HEK293T (cell line): ENCODE data around the gene VAV1.
"Not testable (repeated sequence)": the region's sequence is repeated elsewhere in the genome, so short reads cannot be mapped to it uniquely, and the experiment has no call there.

Source experiments
- CTCF ChIA-PET: fragments of 350-600 bp; formaldehyde crosslinking; extraction: SDS; loops from one replicate; lab custom pipeline; 2021; ENCODE audit warnings: antibody characterized with exemption, inconsistent platforms; lab: Yijun Ruan, JAX
- POLR2A ChIA-PET: fragments of 350-600 bp; formaldehyde crosslinking; extraction: SDS; loops from one replicate; lab custom pipeline; 2020; ENCODE audit warnings: antibody characterized with exemption, inconsistent platforms; lab: Yijun Ruan, JAX
- DNase-seq: peaks from one replicate; pipeline ENCODE4 v3.0.0; 2012; ENCODE audit warnings: mixed read lengths; ENCODE audit errors: extremely low spot score
- ARNT ChIP-seq: fragments of 450-650 bp; IDR thresholded peaks from 2 replicates; pipeline ENCODE4 v1.6.1; 2017; ENCODE audit warnings: mild to moderate bottlenecking
- BHLHE40 ChIP-seq: fragments of 450-650 bp; IDR thresholded peaks from 2 replicates; pipeline ENCODE4 v1.6.1; 2016; ENCODE audit warnings: mild to moderate bottlenecking, moderate library complexity, borderline replicate concordance
- CTBP1 ChIP-seq: fragments of 450-650 bp; IDR thresholded peaks from 2 replicates; pipeline ENCODE4 v1.6.1; 2016; ENCODE audit warnings: borderline replicate concordance
- ELF4 ChIP-seq: fragments of 450-650 bp; IDR thresholded peaks from 2 replicates; pipeline ENCODE4 v1.6.1; 2017; ENCODE audit warnings: antibody characterized with exemption
- FOXA1 ChIP-seq: fragments of 450-650 bp; IDR thresholded peaks from 2 replicates; pipeline ENCODE4 v1.6.1; 2016; ENCODE audit warnings: mild to moderate bottlenecking
- FOXK2 ChIP-seq: fragments of 450-650 bp; IDR thresholded peaks from 2 replicates; pipeline ENCODE4 v1.6.1; 2016; ENCODE audit warnings: mild to moderate bottlenecking
- FOXM1 ChIP-seq: fragments of 450-650 bp; IDR thresholded peaks from 2 replicates; pipeline ENCODE4 v1.6.1; 2017; ENCODE audit warnings: mild to moderate bottlenecking, borderline replicate concordance
- HDGF ChIP-seq: fragments of 450-650 bp; IDR thresholded peaks from 2 replicates; pipeline ENCODE4 v1.6.1; 2017; ENCODE audit warnings: antibody characterized with exemption, borderline replicate concordance
- L3MBTL2 ChIP-seq: fragments of 450-650 bp; conservative IDR thresholded peaks from 2 replicates; pipeline ENCODE4 v1.6.1; 2016; ENCODE audit warnings: mild to moderate bottlenecking
- LEF1 ChIP-seq: fragments of 450-650 bp; IDR thresholded peaks from 2 replicates; pipeline ENCODE4 v1.6.1; 2017; ENCODE audit warnings: mild to moderate bottlenecking, borderline replicate concordance
- NFRKB ChIP-seq: fragments of 450-650 bp; IDR thresholded peaks from 2 replicates; pipeline ENCODE4 v1.6.1; 2016; ENCODE audit warnings: mild to moderate bottlenecking, moderate library complexity
- PKNOX1 ChIP-seq: fragments of 450-650 bp; IDR thresholded peaks from 2 replicates; pipeline ENCODE4 v1.6.1; 2016
- SP1 ChIP-seq: fragments of 450-650 bp; IDR thresholded peaks from 2 replicates; pipeline ENCODE4 v1.6.1; 2017
- SUZ12 ChIP-seq: fragments of 450-650 bp; IDR thresholded peaks from 2 replicates; pipeline ENCODE4 v1.6.1; 2016; ENCODE audit warnings: mild to moderate bottlenecking
- TARDBP ChIP-seq: fragments of 450-650 bp; IDR thresholded peaks from 2 replicates; pipeline ENCODE4 v1.6.1; 2016
- ZNF384 ChIP-seq: fragments of 450-650 bp; IDR thresholded peaks from 2 replicates; pipeline ENCODE4 v1.6.1; 2016

The VAV1 gene

GRCh38 chr19:6862673-6863078 lies 90.2 kb downstream of the VAV1 start:
- POLR2A ChIA-PET, result interaction anchor here (1.0 kb wide), 1 partner anchor 125 kb away, joined by 4 read pairs; the partner anchor contains the start of gene GPR108
- DNase-seq, result peak; percentile 81
- CTCF ChIA-PET, result interaction anchor here (0.6 to 1.3 kb wide), 5 partner anchors 18 to 458 kb away, joined by 3 to 7 read pairs (median 5); no protein-coding TSS in a partner anchor
- peak; percentile 85 for TF ChIP-seq PKNOX1
- no peak for TF ChIP-seq TARDBP

DNA sequence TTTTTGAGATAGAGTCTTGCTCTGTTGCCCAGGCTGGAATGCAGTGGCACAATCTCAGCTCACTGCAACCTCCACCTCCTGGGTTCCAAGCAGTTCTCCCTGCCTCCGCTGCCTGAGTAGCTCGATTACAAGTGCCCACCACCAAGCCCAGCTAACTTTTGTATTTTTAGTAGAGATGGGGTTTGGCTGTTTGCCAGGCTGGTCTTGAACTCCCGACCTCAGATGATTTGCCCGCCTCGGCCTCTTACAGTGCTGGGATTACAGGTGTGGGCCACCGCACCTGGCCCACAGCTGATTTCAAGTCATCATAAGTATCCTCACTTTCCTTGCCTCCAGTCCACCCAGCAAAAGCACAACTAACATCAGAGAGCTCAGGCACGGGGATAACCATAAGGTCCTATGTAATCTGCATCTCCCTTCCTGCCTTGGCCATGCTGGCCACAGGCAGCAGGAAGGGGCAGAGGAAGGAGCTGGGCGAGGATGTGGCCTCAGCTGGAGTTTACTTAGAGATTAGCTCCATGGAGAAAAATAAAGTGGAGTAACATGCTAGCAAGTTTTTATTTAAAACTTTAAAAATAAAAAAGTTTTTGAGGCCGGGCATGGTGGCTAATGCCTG lies 91.9 kb downstream of the VAV1 start:
- no peak for TF ChIP-seq SUZ12
- no peak for TF ChIP-seq ARNT
- no peak for TF ChIP-seq PKNOX1
- no peak for TF ChIP-seq ZNF384
- no peak for TF ChIP-seq SP1
- TF ChIP-seq LEF1, result no peak
- no peak for TF ChIP-seq L3MBTL2
- TF ChIP-seq BHLHE40, result no peak
- no peak for TF ChIP-seq NFRKB
- no peak for TF ChIP-seq TARDBP
- POLR2A ChIA-PET, result interaction anchor here (1.2 kb wide), 1 partner anchor 128 kb away, joined by 5 read pairs; no protein-coding TSS in a partner anchor

GRCh38 chr19:6865849-6866248 lies 93.3 kb downstream of the VAV1 start:
- DNase-seq, result no peak
- ChIA-PET POLR2A (no interaction called here), CTCF (interaction anchor here (0.6 to 0.9 kb wide), 2 partner anchors 19 to 523 kb away, joined by 3 read pairs; no protein-coding TSS in a partner anchor)
- TF ChIP-seq HDGF, result no peak
- TF ChIP-seq ZNF384, result no peak
- TF ChIP-seq FOXA1, result no peak
- TF ChIP-seq TARDBP, result no peak
- no peak for TF ChIP-seq BHLHE40

More for the DNA sequence above, 91.9 kb downstream of the VAV1 start:
- DNase-seq, result no peak
- CTCF ChIA-PET, result interaction anchor here (1.1 to 1.3 kb wide), 2 partner anchors 20 to 126 kb away, joined by 3 to 7 read pairs; no protein-coding TSS in a partner anchor

GRCh38 chr19:6866741-6867151 lies 94.2 kb downstream of the VAV1 start:
- no peak for TF ChIP-seq NFRKB
- no peak for TF ChIP-seq ELF4
- TF ChIP-seq ZNF384, result no peak
- no peak for TF ChIP-seq L3MBTL2
- TF ChIP-seq ARNT, result no peak
- TF ChIP-seq FOXM1, result no peak
- TF ChIP-seq SUZ12, result no peak
- TF ChIP-seq CTBP1, result no peak
- no peak for TF ChIP-seq TARDBP
- ChIA-PET POLR2A (no interaction called here), CTCF (interaction anchor here (0.7 to 0.9 kb wide), 2 partner anchors 20 to 343 kb away, joined by 3 read pairs; no protein-coding TSS in a partner anchor)
- DNase-seq, result no peak

DNA sequence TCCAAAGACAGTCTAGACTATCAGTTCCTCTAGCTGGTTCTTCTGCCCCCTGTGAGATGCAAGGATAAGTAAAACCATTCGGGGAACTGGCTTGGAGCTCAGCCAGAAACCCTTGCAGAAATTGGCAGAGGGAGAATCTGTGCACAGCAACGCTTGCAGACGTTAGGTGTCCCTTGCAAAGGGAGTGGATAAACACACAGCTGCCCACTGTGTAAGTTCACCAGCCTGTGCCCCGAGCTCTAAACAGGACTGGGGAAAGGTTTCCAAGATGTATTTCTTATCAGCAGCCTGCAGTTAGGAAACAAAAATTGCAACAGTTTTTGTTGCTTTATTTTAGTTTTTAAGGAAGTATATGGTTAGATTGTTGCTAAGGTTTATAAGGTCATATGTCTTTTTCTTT lies 95.8 kb downstream of the VAV1 start:
- ChIA-PET CTCF (no interaction called here), POLR2A (no interaction called here)
- DNase-seq, result no peak
- TF ChIP-seq NFRKB (no peak), FOXK2 (no peak), FOXM1 (no peak), ELF4 (no peak), SP1 (no peak)

GRCh38 chr19:6869151-6869882 lies 96.8 kb downstream of the VAV1 start:
- DNase-seq, POLR2A ChIA-PET: not testable (repeated sequence)
- CTCF ChIA-PET, result interaction anchor here (0.6 kb wide), 1 partner anchor 219 kb away, joined by 3 read pairs; no protein-coding TSS in a partner anchor

DNA sequence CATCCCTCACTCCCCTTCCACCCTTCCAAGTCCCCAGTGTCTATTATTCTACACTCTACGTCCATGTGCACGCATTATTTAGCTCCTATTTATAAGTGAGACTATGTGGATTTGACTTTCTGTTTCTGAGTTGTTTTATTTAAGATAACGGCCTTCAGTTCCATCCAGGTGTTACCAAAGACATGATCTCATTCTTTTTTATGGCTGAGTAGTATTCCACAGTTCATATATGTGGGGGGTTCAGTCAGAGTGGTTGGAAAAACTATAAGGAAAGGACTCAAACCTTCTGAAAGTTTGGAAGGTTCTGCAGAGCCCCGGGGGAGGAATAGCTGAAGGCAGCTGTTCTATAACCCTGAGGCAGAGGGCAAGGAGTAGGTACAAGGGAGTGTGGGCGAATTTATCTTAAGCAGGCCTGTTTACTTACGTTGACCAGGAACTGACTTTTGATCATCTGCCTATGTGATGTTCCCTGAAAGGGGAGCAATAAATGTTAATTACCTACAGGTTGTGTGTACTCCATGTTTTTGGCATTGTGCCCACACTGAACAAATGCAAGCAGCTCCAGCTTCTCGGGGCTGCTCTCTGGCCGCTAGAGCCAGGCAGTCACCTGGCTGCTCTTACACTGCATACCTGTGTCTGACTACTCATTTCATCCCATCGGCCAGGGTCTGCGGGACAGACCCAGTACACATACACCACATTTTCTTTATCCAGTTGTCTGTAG lies 101.4 kb downstream of the VAV1 start:
- CTCF ChIA-PET, result no interaction called here
- TF ChIP-seq SUZ12 (no peak), ELF4 (no peak), TARDBP (no peak)
- DNase-seq, result no peak
- POLR2A ChIA-PET, result no interaction called here

- no peak for DNase-seq
- no peak for TF ChIP-seq CTBP1
- no peak for TF ChIP-seq ELF4
- TF ChIP-seq SP1, result no peak
- TF ChIP-seq FOXK2, result no peak
- no peak for TF ChIP-seq HDGF
- no peak for TF ChIP-seq FOXA1
- no peak for TF ChIP-seq ZNF384
- TF ChIP-seq ARNT, result no peak
- no peak for TF ChIP-seq FOXM1
- TF ChIP-seq NFRKB, result no peak
- no peak for TF ChIP-seq BHLHE40
- TF ChIP-seq SUZ12, result no peak
- no peak for TF ChIP-seq PKNOX1
- TF ChIP-seq L3MBTL2, result no peak
- no peak for TF ChIP-seq LEF1
- no peak for TF ChIP-seq TARDBP
- POLR2A ChIA-PET, result no interaction called here
- CTCF ChIA-PET, result no interaction called here
These were observed 102.7 kb downstream of the VAV1 start for GRCh38 chr19:6875218-6875617.
